Measurements from ENCODE around the gene PGM2L1.

DNA sequence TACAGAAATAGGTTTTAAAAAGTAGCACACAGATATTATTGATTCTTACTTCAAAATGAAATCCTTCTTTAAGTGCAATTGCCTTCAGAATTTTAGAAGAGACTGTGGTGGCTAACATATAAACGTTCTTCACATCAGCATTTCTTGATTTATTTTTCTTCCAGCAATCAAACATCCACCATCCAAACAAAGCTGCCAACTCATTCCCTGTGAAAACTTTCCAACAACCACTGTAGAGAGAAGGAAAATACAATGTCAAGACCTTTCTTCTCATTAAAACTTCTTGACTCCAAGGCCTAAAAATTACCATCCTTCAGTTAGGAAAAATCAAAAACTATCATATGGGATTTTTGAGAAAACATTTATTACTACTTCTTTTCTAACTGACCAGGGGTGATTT is 52.8 kb downstream of the PGM2L1 start:
- TF ChIP-seq, protein P1, sequence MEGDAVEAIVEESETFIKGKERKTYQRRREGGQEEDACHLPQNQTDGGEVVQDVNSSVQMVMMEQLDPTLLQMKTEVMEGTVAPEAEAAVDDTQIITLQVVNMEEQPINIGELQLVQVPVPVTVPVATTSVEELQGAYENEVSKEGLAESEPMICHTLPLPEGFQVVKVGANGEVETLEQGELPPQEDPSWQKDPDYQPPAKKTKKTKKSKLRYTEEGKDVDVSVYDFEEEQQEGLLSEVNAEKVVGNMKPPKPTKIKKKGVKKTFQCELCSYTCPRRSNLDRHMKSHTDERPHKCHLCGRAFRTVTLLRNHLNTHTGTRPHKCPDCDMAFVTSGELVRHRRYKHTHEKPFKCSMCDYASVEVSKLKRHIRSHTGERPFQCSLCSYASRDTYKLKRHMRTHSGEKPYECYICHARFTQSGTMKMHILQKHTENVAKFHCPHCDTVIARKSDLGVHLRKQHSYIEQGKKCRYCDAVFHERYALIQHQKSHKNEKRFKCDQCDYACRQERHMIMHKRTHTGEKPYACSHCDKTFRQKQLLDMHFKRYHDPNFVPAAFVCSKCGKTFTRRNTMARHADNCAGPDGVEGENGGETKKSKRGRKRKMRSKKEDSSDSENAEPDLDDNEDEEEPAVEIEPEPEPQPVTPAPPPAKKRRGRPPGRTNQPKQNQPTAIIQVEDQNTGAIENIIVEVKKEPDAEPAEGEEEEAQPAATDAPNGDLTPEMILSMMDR (IDR thresholded peaks at IDR 0.05) = no peak
- TF ChIP-seq EZH2 (IDR thresholded peaks at IDR 0.05; ENCODE audit: borderline replicate concordance, insufficient read depth, low read depth, low read length, poor library complexity, severe bottlenecking) = no peak

Data from B cell (primary cell).